Activated CD8-positive, alpha-beta memory T cell treated with anti-CD3 and anti-CD28 coated beads for 48 hours (primary cell): ENCODE results near the gene UGP2.
"Not testable (repeated sequence)": the region's sequence is repeated elsewhere in the genome, so short reads cannot be mapped to it uniquely, and the experiment has no call there.

Source experiments
- DNase-seq, 3 experiments: peaks; one replicate each; pipeline ENCODE4 v3.0.0-alpha.2; 2020; ENCODE audit warnings: low read depth in 2 of 3, low spot score in 2 of 3

Gene UGP2

DNA sequence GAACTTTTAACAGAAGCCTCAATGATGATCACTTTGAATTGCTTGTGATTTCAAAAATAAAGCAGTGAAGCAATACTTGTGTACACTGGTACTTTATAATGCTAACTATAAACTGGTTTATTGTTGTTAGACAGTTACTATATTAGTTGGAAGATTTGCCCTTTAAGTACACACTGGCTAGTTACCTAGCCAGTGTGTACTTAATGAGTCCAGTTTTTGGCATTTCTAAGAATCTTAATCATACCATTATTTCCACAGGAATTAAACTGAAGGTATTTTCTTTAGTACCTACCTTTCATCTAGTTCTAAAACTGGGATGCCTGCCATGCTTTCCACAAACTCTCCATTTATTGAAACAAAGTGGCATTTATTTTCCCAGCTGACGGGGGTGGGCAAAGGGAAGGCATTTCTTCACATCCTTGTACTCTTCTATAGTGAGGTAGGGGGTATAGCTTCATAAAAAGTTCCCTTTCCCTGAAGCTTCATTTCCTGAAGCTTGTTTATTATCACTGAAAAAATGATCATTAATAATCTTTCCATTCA is 49.9 kb downstream of the UGP2 start:
- DNase-seq = no peak

DNA sequence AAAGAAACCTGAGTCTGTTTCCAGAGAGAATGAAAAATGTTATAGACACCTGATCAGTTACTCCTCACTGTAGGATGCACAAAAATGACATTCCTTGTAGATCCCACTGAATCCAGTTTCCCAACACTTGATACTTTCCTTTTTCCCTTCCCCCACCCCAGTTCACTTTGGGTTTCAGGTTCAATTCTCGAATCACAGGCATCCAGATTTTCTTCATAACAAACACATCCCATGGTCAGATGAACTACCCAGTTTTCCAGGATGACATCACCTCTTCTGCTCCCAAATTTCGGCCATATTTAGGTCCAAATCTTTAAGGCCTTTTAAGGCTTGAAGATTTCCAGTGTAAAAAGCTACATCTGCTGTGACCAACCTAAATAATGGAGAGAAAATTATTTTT is 51.5 kb downstream of the UGP2 start:
- DNase-seq = no peak

GRCh38 chr2:63894167-63894566 is 52.5 kb downstream of the UGP2 start:
- no peak for DNase-seq

GRCh38 chr2:63898839-63899238 is 57.1 kb downstream of the UGP2 start:
- no peak for DNase-seq

GRCh38 chr2:63899639-63900038 is 57.9 kb downstream of the UGP2 start:
- DNase-seq = no peak

GRCh38 chr2:63902149-63902548 is 60.5 kb downstream of the UGP2 start:
- no peak for DNase-seq

GRCh38 chr2:63903003-63903402 is 61.3 kb downstream of the UGP2 start:
- DNase-seq = no peak

DNA sequence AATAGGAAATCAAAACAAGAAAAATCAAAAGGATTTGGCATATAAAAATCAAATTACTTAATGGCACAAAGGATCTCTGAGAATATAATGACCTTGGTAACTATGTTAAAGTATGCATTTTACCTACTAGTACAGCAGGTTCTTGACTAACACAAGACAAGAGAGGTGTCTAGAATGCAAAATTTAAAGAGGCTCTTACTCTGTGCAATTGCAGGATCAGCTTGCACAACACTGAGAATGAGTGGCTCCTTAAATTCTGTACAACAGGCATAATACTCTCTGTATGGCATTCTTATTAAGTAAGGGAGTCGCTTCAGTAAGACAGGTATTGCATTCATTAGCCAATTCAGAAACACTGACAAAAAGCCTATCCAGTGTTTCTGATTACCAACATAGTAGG is 72.6 kb downstream of the UGP2 start:
- no peak for DNase-seq

- no peak for DNase-seq
Measured at GRCh38 chr2:63926815-63927214, 85.1 kb downstream of the UGP2 start.

DNA sequence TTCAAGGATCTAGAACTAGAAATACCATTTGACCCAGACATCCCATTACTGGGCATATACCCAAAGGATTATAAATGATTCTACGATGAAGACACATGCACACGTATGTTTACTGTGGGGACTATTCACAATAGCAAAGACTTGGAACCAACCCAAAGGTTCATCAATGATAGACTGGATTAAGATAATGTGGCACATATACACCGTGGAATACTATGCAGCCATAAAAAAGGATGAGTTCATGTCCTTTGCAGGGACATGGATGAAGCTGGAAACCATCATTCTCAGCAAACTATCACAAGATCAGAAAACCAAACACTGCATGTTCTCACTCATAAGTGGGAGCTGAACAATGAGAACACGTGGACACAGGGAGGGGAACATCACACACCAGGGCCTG is 90.4 kb downstream of the UGP2 start:
- not testable (repeated sequence) for DNase-seq
